HL-60 (cell line): ENCODE data around the gene ADPRM.

Experiments used
- POLR2AphosphoS5 ChIP-seq: IDR thresholded peaks from 2 replicates; pipeline ENCODE4 v1.6.1; 2012; ENCODE audit warnings: low read depth
- TF ChIP-seq, protein P1 (sequence below): IDR thresholded peaks from one replicate; pipeline ENCODE4 v1.5.1; 2011; ENCODE audit warnings: low read length, control low read depth, inconsistent platforms; ENCODE audit not compliant: insufficient read depth

DNA sequence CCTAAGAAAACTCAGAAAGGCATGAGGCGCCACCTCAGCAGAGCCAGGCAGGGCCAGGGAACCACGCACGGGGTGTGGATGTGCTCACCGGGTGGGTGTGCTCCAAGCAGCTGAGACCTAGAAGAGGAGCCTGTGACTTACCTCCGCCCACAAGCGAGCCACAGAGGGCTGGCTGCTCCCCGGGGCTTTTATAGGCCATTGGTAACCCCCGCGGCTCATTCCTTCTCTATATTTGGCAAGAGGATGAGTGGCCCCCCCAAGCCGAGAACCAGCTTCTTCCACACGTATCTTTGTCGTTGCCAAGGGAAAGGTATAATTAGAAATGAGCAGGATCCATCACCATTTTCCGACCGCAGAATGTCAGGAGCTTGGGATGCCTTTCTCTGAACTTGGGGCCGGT, 40.2 kb upstream of the ADPRM start, which contains the start of gene MYH3:
- TF ChIP-seq, protein P1, sequence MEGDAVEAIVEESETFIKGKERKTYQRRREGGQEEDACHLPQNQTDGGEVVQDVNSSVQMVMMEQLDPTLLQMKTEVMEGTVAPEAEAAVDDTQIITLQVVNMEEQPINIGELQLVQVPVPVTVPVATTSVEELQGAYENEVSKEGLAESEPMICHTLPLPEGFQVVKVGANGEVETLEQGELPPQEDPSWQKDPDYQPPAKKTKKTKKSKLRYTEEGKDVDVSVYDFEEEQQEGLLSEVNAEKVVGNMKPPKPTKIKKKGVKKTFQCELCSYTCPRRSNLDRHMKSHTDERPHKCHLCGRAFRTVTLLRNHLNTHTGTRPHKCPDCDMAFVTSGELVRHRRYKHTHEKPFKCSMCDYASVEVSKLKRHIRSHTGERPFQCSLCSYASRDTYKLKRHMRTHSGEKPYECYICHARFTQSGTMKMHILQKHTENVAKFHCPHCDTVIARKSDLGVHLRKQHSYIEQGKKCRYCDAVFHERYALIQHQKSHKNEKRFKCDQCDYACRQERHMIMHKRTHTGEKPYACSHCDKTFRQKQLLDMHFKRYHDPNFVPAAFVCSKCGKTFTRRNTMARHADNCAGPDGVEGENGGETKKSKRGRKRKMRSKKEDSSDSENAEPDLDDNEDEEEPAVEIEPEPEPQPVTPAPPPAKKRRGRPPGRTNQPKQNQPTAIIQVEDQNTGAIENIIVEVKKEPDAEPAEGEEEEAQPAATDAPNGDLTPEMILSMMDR: no peak
- TF ChIP-seq POLR2AphosphoS5: no peak
